Epithelial cell of proximal tubule (primary cell): ENCODE results near the gene FGD5. TPM values are rescaled to one million over a fixed set of nuclear protein-coding genes. Genes with fewer than 3 reads are reported as not detected.

Experiments used
- DNase-seq: peaks from one replicate; pipeline ENCODE4 v3.0.0-alpha.2; 2011; ENCODE audit warnings: low read depth
- H3K4me3 ChIP-seq: 2 replicates; pipeline ENCODE4 v1.5.1; 2011; ENCODE audit warnings: low read depth, mild to moderate bottlenecking, low read length
- total RNA-seq: library from RNA; depleted of rRNA; stranded (reverse); fragments of >200 nt; gene quantifications from 2 replicates; pipeline ENCODE4 v1.2.3, GENCODE V29; 2015
- TF ChIP-seq, protein P1 (sequence below): conservative IDR thresholded peaks from 2 replicates; pipeline ENCODE4 v1.5.1; 2012; ENCODE audit warnings: low read depth, mild to moderate bottlenecking, low read length

FGD5 gene
- total RNA-seq, 1 donor from 2014 or later = 0.06 TPM

DNA sequence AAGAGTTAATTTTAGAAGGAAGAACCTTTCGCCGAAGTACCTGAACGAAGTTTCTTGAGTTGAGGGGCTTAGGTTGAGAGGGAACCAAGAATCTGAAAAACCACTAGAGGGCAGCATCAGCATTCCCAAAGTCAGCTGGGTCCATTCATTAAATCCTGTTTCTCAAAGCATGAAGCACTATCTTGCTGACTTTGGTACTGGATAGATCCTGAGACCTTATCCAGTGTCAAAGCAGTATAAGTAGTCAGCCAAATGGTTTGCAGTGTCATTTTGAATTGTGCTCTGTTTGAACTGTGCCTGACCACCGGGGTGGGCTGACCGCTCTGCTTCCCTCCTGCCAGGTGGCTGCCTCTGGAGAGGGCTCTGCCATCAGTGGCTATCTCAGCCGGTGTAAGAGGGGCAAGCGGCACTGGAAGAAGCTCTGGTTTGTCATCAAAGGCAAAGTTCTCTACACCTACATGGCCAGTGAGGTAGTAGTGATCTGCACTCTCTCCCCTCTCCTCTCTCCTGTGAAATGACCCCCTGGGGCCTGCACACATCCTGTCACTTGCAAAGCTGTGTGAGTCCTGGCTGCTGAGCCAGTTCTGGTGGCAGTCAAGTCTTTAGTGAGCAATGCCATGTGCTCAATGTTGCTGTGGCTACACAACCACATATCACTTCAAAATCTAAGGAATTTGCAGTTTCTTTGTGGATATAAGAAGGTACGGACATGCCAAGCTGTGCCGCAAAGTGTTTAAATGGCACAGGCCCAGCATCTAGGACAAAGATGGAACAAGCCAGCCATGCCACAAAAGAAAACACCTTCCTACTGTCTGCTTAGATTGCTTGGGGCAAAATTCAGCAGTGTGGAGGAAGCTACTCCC is 107.2 kb downstream of the FGD5 start:
- TF ChIP-seq, protein P1, sequence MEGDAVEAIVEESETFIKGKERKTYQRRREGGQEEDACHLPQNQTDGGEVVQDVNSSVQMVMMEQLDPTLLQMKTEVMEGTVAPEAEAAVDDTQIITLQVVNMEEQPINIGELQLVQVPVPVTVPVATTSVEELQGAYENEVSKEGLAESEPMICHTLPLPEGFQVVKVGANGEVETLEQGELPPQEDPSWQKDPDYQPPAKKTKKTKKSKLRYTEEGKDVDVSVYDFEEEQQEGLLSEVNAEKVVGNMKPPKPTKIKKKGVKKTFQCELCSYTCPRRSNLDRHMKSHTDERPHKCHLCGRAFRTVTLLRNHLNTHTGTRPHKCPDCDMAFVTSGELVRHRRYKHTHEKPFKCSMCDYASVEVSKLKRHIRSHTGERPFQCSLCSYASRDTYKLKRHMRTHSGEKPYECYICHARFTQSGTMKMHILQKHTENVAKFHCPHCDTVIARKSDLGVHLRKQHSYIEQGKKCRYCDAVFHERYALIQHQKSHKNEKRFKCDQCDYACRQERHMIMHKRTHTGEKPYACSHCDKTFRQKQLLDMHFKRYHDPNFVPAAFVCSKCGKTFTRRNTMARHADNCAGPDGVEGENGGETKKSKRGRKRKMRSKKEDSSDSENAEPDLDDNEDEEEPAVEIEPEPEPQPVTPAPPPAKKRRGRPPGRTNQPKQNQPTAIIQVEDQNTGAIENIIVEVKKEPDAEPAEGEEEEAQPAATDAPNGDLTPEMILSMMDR = peak; percentile 84
- DNase-seq = peak; percentile 30
- H3K4me3 ChIP-seq = no peak overlapping the region

GRCh38 chr3:14926592-14926991 is 107.8 kb downstream of the FGD5 start:
- no peak overlapping the region for H3K4me3 ChIP-seq
- TF ChIP-seq, protein P1 = no peak
- no peak for DNase-seq

DNA sequence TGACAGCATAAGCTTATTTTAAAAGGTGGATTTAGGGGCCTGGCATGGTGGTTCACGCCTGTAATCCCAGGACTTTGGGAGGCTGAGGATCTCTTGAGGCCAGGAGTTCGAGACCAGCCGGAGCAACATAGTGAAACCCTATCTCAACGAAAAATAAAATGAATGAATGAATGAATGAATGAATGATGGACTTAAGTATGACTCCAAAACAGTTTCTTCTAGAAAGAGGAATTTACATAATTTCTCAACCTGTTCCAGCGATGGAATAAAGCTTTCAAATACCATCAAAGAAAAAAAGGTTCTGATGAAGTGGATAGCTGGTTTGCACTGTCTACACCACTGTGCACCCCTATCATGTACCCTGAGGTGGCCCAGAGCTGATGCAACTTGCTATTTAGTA is 108.5 kb downstream of the FGD5 start:
- no peak overlapping the region for H3K4me3 ChIP-seq
- DNase-seq = no peak
- TF ChIP-seq, protein P1 = no peak

- TF ChIP-seq, protein P1 = no peak
- no peak overlapping the region for H3K4me3 ChIP-seq
- DNase-seq = no peak
Observed at GRCh38 chr3:14929310-14930074, 110.7 kb downstream of the FGD5 start.

GRCh38 chr3:14933820-14934425 is 115.2 kb downstream of the FGD5 start:
- H3K4me3 ChIP-seq = no peak overlapping the region
- TF ChIP-seq, protein P1 = no peak
- no peak for DNase-seq

DNA sequence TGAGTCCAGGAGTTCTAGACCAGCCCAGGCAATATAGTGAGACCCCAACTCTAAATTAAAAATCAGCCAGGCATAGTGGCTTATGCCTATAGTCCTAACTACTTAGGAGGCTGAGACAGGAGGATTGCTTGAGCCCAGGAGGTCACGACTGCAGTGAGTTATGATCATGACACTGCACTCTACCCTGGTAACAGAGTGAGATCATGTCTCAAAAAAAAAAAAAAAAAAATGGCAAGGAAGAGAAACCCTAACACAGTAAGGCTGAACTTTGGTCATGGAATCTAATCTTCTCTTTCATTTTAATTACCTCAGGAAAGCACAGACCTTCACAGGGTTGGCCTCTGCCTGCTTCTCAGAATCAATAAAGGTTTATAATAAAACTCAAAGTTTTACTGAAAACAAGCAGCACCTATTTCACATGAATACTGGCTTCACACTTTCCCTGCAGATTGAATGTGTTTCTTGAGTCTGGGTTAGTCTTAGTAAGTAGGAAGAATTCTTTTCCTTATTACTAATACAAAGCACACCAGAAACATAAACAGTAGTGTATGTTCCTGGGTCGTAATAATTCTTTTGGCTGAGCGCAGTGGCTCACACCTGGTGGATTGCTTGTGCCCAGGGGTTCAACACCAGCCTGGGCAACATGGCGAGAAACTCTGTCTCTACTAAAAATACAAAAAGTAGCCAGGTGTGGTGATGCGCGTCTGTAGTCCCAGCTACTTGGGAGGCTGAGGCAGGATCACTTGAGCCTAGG is 117.0 kb downstream of the FGD5 start:
- DNase-seq = no peak
- H3K4me3 ChIP-seq = no peak overlapping the region
- TF ChIP-seq, protein P1 = no peak
